Adipose tissue (tissue), 3 donors: ENCODE results near the gene PSME1. TPM values are rescaled to one million over a fixed set of nuclear protein-coding genes. Genes with fewer than 3 reads are reported as not detected.

Source experiments
- H3K27ac ChIP-seq: one replicate; pipeline ENCODE4 v1.5.1; 2013; ENCODE audit warnings: low read depth, low read length
- WGBS, 3 donors: extraction: QIAGEN DNeasy Blood & Tissue Kit; methylation state at CpG; one replicate each; pipeline ENCODE4 v1.1.7; 2013; 5-methylcytosine and 5-hydroxymethylcytosine counted together
- polyA plus RNA-seq, 3 donors: library from polyadenylated mRNA; stranded (reverse); fragments of 200-250 nt; gene quantifications; one replicate each; pipeline ENCODE4 v1.2.3, GENCODE V29; 2013
- donor health status: healthy with polysubstance abuse.
- donor health status: Bipolar disorder and iron deficiency.
- donor health status: healthy.

The PSME1 gene
- polyA plus RNA-seq: 100 to 1,000 TPM in 2 of 3 donors, 10 to 100 TPM in 1; 98.0 to 228 (median 151) TPM

DNA sequence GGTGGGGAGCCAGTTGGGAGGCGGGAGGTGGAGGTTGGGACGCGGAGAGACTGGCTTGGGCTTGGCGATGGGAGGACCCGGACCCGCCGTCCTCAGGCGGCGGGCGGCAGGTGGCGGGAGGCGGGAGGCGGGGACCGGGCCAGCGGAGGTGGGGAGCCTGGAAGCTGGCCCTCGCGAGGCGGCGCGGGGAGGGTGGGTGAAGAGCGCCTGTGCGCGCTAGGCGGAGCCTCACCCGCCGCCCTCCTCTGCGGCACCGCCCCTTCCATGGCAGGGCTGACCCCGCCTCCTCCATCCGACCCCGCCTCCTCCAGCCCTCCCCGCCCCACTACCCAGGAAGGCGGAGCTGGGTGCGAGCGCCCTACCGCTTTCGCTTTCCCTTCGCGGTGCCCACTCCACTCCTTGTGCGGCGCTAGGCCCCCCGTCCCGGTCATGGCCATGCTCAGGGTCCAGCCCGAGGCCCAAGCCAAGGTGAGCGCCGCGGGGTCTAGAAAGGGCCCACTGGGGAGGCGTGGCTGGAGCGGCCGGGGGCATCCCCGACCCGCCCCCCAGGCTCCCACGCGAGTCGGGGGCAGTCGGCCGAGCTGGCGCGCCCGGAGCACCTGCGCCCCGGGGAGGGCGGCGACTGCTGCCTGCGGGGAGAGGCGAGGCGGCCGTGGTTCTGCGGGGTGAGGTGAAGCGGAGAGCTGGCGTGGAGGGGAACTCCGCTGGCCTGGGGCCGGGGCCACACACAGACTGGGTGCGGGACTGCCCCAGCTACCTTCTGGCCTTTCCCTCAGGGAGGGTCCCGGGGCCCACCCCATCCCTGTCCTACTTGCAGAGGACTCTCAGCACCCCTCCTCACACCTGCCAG, at the start of gene PSME1:
TSS of gene PSME1 (plus strand) at position 361 of the 850 bp plus-strand sequence. CDS start at position 430, 69 bp downstream.
- no peak within 1 kb of the TSS for H3K27ac ChIP-seq
- 0 to 1% (median 1%) methylated on average over 41 to 75 of the region's 75 CpGs for WGBS, 3 donors

GRCh38 chr14:24087004-24087403, 49.0 kb upstream of the PSME1 start:
- no peak overlapping the region for H3K27ac ChIP-seq
- WGBS, 3 donors: 75 to 88% (median 86%) methylated on average over 1 of the region's 1 CpG

DNA sequence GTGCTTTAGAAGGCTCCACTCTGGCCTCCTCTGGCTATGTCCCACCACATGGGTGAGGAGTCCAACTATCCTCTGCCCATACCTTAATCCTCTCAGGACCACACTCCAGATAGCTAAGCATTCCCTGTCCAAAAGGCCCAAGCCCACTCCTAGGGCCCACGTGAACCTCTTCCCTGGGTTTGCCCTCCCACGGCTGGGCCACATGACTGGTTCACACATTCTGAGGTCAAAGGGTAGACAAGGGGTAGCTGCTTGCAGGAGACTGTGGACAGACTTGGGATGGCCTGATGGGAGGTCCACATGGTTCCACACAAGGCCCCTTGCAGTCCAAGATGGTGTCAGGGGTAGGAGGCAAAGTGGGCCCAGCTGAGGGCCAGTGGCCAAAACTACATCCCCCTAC, 47.9 kb upstream of the PSME1 start:
- 75 to 94% (median 89%) methylated on average over 2 of the region's 2 CpGs for WGBS, 3 donors

GRCh38 chr14:24089890-24090289, 46.1 kb upstream of the PSME1 start:
- WGBS, 3 donors: 75 to 88% (median 83%) methylated on average over 6 of the region's 6 CpGs
- H3K27ac ChIP-seq: no peak overlapping the region

More for the DNA sequence above, 47.9 kb upstream of the PSME1 start:
- H3K27ac ChIP-seq: no peak overlapping the region

- no peak overlapping the region for H3K27ac ChIP-seq
Measured at GRCh38 chr14:24092110-24092504, 43.9 kb upstream of the PSME1 start.

DNA sequence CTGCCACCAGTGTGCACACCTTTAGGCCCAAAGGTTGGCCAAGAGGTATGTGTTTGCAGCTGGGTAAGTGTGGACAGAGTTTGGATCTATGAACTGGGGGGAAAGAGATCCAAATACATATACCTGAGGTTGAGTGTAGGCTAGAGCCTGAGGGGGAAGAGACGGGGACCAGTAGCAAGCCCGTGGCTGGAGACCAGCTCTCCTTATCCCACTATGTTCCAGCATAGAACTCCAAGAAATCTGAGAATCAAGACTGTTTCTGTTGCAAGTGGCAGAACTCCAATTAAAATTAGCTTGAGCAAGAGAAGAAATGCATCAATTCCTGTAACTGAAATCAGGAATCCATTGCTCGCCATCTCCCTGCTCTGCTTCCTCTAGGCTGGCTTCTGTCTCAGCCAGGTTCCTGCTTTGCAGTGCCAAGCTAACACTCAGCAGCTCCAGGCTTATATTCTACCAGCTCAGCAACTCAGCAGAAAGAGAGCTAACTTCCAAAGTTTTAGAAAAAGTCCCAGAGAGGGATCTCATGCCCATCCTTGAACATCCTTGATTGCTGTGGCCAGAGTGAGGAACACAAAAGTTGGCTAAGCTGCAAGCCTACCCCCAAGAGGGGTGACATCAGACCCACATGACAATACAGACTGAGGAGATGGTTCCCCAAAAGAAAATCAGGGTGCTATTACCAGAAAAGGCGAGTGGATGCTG, 43.3 kb upstream of the PSME1 start:
- no peak overlapping the region for H3K27ac ChIP-seq
- 69 to 80% (median 79%) methylated on average over 4 of the region's 4 CpGs for WGBS, 3 donors

DNA sequence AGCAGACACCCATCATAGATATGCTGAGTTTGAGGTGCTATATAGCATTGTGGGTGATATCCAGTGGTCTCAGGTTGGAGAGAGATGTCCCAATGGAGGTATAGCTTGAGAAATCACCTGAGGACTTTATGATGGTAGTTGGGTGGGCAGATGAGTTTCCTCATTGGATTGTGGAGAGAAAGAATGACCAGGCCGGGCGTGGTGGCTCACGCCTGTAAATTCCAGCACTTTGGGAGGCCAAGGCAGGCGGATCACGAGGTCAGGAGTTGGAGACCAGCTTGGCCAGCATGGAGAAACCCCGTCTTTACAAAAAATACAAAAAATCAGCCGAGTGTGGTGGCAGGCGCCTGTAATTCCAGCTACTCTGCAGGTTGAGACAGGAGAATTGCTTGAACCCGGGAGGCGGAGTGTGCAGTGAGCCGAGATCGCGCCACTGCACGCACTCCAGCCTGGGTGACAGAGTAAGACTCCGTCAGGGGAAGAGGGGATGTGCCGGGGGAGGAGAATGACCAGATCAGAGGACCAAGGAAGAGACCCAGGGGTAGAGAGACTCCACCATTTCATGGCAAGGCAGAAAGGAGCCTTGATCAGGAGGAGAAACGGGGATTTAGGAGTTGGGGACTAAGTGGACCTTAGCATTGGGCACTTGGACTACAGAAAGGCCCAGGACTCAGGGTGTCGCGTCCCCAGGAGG, 42.6 kb upstream of the PSME1 start:
- no peak overlapping the region for H3K27ac ChIP-seq

GRCh38 chr14:24093901-24094840, 41.8 kb upstream of the PSME1 start, which contains the start of gene PCK2:
Gene PCK2 (plus strand): TSS chr14:24094311. CDS start chr14:24094406, 95 bp downstream.
- 0 to 1% (median 0%) methylated on average over 48 to 68 of the region's 68 CpGs for WGBS, 3 donors

More for the DNA sequence above, 42.6 kb upstream of the PSME1 start:
- 80 to 83% (median 82%) methylated on average over 19 of the region's 19 CpGs for WGBS, 3 donors

DNA sequence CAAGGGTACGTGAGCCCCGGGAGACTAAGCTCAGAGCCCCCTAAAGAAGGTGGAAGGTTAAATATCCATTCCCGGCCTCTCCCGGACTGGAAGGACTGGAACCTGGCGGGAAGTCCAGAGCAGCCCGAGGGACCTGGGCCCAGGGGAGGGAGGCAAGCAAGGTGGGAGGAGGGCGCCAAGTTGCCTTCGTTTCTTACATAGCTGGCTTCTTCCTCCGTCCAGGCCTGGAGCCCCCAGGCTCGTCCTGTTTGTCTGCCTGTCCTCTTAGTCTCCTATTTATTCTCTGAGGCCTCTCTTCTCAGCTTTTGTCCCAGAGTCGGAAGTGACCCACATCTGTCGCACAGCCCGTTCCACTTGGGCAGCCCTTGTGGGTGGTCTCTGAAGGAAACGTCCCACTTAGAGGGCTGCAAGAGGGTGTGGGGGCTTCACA, 41.1 kb upstream of the PSME1 start:
- 6 to 8% (median 8%) methylated on average over 14 of the region's 14 CpGs for WGBS, 3 donors
- H3K27ac ChIP-seq: no peak overlapping the region

More at GRCh38 chr14:24093901-24094840, 41.8 kb upstream of the PSME1 start, which contains the start of gene PCK2:
- H3K27ac ChIP-seq: no peak within 1 kb of the TSS

DNA sequence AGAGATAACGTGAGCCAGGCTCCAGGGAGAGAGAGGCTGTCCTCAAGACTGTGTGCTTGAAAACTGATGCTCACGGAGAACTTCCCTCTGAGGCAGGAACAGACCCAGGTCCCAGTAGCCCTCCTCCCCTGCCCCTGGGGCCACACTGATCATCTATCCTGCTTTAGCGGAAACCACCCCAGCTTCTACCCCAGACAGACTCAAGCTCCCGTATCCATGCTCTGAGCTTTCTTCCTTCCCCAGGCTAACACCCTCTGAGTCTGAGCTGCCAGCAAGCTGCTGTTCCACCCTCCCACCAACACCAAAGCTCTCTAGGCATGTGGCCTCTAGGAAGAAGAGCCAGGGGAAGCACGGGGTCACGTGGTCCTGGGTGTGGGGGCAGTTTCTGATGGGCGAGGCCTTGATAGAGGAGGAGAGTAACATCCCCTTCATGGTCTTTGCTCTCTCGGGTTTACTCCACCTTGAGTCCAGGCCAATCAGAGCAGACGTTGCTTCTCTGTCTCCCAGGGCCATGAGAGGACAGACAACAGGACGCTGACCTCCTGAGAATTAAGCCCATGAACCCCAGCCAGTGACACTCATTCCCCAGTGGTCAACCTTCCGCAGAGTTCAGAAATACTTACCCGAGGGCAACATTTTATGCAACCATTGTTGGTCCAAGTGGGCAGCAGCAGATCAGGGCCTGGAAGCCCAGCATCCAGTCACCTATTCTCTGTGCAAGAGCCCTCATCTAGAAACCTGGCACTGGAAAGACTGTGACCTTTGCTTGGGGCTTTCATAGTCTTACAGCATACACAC, 40.5 kb upstream of the PSME1 start:
- WGBS, 3 donors: 34 to 39% (median 37%) methylated on average over 12 of the region's 12 CpGs
- H3K27ac ChIP-seq: no peak overlapping the region

DNA sequence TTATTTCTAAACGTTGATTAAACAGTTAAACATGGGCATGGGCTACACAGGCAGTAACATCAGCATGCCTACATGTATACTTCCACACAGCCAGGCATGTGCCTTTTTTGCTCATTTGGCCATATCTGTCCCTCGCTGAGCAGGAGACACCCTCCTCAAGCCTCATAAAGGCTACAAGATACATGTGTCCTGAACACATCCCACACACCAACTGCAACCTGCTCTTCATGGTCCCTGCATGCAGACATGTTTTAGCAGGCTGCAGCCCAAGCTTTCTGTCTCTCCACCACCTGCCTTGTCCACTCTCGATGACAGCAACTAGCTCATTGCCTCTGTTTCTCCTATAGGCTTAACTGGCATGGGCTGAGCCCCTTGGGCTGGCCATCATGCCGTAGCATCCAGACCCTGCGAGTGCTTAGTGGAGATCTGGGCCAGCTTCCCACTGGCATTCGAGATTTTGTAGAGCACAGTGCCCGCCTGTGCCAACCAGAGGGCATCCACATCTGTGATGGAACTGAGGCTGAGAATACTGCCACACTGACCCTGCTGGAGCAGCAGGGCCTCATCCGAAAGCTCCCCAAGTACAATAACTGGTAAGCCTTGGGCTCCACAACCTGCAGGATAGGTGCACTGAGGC, 39.3 kb upstream of the PSME1 start:
- H3K27ac ChIP-seq: no peak overlapping the region
- WGBS, 3 donors: 92 to 97% (median 95%) methylated on average over 8 of the region's 8 CpGs

- no peak overlapping the region for H3K27ac ChIP-seq
- 92 to 95% (median 94%) methylated on average over 16 of the region's 16 CpGs for WGBS, 3 donors
Measured at GRCh38 chr14:24098229-24098926, 37.6 kb upstream of the PSME1 start.

- 44 to 88% (median 73%) methylated on average over 17 of the region's 17 CpGs for WGBS, 3 donors
- H3K27ac ChIP-seq: no peak overlapping the region
Measured at GRCh38 chr14:24098927-24099813, 36.8 kb upstream of the PSME1 start.

DNA sequence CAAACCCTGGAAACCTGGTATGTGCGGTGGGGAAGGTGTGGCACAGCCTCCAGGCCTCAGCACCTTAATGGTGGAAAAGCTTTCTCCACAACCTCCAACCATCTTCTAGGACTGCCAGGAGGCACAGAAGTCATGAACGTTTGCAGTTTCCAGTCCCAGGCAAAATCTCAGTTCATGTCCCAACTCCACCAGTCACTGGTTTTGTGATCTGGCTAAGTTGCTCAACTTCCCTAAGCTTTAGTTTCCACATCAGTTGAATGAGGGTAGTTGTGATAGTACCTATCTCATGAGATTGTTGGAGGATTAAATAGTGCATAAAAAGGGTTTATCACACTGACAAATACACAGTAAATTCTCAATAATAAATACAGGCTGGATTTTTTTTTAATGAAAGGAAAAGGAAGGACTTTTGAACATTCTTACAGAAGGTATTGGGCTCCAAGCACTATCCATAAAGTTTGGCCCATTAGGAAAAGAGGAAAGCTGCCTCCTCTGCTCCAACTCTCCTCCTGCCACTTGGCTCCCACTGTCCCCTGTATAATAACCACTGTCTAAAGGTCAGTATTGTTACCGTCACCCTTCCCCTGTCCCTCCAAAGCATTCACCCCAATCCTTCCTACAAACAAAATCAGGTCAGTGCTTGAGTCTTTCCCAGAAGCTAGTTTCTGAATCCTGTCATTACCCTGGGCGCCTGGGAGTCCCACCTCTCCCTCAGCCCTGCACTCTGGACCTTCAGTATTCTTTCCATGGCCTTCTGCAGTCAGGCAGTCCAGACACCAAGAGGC, 35.6 kb upstream of the PSME1 start:
- 80 to 81% (median 80%) methylated on average over 4 of the region's 4 CpGs for WGBS, 3 donors
- no peak overlapping the region for H3K27ac ChIP-seq
